Endothelial cell (in vitro differentiated cells): ENCODE data around the gene RFC2. TPM values are rescaled to one million over a fixed set of nuclear protein-coding genes. Genes with fewer than 3 reads are reported as not detected.

Experiments used
- DNase-seq: peaks from one replicate; pipeline ENCODE4 v3.0.0; 2021; ENCODE audit warnings: low spot score
- H3K27ac Mint-ChIP-seq: one replicate; pipeline ENCODE4 v1.8.0; 2021; ENCODE audit warnings: mixed read lengths, inconsistent platforms; ENCODE audit not compliant: unreplicated experiment
- H3K27me3 Mint-ChIP-seq: one replicate; pipeline ENCODE4 v1.8.0; 2021; ENCODE audit warnings: mild to moderate bottlenecking, moderate library complexity, mixed read lengths, inconsistent platforms; ENCODE audit not compliant: unreplicated experiment
- H3K36me3 Mint-ChIP-seq: one replicate; pipeline ENCODE4 v1.8.0; 2021; ENCODE audit warnings: mild to moderate bottlenecking, low read depth, mixed read lengths, inconsistent platforms; ENCODE audit not compliant: unreplicated experiment
- H3K4me1 Mint-ChIP-seq: one replicate; pipeline ENCODE4 v1.8.0; 2021; ENCODE audit warnings: mild to moderate bottlenecking, mixed read lengths, inconsistent platforms; ENCODE audit not compliant: unreplicated experiment
- H3K4me3 Mint-ChIP-seq: one replicate; pipeline ENCODE4 v1.8.0; 2021; ENCODE audit warnings: mild to moderate bottlenecking, mixed read lengths, inconsistent platforms; ENCODE audit not compliant: unreplicated experiment
- H3K9me3 Mint-ChIP-seq: one replicate; pipeline ENCODE4 v1.8.0; 2021; ENCODE audit warnings: mixed read lengths, inconsistent platforms; ENCODE audit not compliant: unreplicated experiment
- microRNA-seq: library from miRNA; unstranded; fragments of <30 nt; microRNA quantifications from one replicate; pipeline ENCODE4, GENCODE V29; 2020; ENCODE audit not compliant: unreplicated experiment
- total RNA-seq: library from RNA; stranded (reverse); fragmentation: NEBNext Ultra II Directional; extraction: Animal tissue kit (Norgen Biotek cat#: 25700); gene quantifications from one replicate; pipeline ENCODE4 v1.2.1, GENCODE V29; 2021; ENCODE audit not compliant: unreplicated experiment
- TF ChIP-seq, protein P1 (sequence below): fragments of 200-600 bp; sonication (generic); IDR thresholded peaks from one replicate; pipeline ENCODE4 v1.5.0; 2021; ENCODE audit warnings: antibody characterized with exemption; ENCODE audit not compliant: unreplicated experiment

RFC2 gene
- total RNA-seq, 1 donor from 2014 or later = 38.8 TPM

- Mint-ChIP-seq H3K4me1 (peaks cover 47% of the 10 kb centered on the region), H3K27me3 (no peaks in the 10 kb centered on the region), H3K27ac (no peak overlapping the region), H3K36me3 (peaks cover 14% of the 10 kb centered on the region), H3K9me3 (no peaks in the 10 kb centered on the region), H3K4me3 (no peak overlapping the region)
- no peak for DNase-seq
- TF ChIP-seq, protein P1, sequence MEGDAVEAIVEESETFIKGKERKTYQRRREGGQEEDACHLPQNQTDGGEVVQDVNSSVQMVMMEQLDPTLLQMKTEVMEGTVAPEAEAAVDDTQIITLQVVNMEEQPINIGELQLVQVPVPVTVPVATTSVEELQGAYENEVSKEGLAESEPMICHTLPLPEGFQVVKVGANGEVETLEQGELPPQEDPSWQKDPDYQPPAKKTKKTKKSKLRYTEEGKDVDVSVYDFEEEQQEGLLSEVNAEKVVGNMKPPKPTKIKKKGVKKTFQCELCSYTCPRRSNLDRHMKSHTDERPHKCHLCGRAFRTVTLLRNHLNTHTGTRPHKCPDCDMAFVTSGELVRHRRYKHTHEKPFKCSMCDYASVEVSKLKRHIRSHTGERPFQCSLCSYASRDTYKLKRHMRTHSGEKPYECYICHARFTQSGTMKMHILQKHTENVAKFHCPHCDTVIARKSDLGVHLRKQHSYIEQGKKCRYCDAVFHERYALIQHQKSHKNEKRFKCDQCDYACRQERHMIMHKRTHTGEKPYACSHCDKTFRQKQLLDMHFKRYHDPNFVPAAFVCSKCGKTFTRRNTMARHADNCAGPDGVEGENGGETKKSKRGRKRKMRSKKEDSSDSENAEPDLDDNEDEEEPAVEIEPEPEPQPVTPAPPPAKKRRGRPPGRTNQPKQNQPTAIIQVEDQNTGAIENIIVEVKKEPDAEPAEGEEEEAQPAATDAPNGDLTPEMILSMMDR = no peak
Measured at GRCh38 chr7:74181821-74182220, 72.4 kb downstream of the RFC2 start.

Small RNA genes within 50 kb of the gene (microRNA-seq; reads per million reads assigned to microRNA genes)
- 199 reads per million, percentile 85 among the genes with 10 or more reads in this experiment for gene MIR590

Other genes with a start within 250 kb of the RFC2 start
- 44.8 TPM for gene ELN, start 226.2 kb downstream of the RFC2 start, total RNA-seq
- 51.0 TPM for gene LIMK1, start 170.6 kb downstream of the RFC2 start, total RNA-seq
- gene EIF4H, start 80.0 kb downstream of the RFC2 start, total RNA-seq = 274 TPM
- gene LAT2, start 44.4 kb downstream of the RFC2 start, total RNA-seq = 0.64 TPM
- 110 TPM for gene CLIP2, start 35.0 kb upstream of the RFC2 start, total RNA-seq
- 32.6 TPM for gene GTF2IRD1, start 199.5 kb upstream of the RFC2 start, total RNA-seq